Fibroblast of skin of abdomen (primary cell): ENCODE results near the gene INPP4B.
"Not testable (repeated sequence)": the region's sequence is repeated elsewhere in the genome, so short reads cannot be mapped to it uniquely, and the experiment has no call there.

Experiments
- DNase-seq: peaks from one replicate; pipeline ENCODE4 v3.0.0-alpha.2; 2013

INPP4B gene

DNA sequence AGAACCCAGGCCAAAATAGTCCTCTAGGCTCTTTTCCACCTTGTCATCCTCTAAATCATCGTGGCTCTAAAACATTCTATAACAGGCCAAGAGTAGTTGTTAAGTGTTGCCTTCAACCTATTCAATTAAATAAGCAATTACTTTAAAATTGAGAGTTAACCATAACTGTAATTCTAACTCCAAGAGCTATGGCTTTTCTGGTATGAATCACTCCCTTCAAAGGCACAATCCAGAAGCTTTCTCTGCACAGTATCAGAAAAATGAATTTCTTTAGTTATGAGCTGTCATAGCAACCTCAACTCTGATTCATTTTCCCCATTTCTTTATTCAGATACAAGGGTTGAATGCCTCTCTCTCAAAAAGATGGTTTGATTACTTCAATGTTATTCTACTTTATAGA is 21.7 kb downstream of the INPP4B start:
- peak; percentile 48 for DNase-seq

DNA sequence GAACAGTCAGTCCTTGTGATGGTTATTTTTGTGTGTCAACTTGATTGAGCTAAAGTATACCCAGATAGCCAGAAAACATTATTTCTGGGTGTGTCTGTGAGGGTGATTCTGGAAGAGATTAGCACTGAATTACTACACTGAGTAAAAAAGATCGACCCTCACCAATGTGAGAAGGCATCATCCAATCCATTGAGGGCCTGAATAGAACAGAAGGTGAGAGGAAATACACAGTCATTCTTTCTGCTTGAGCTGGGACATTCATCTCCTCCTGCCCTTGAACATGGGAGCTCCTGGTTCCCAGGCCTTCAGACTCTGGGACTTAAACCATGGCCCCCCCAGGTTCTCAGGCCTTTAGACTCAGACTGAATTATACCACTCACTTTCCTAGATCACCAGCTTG is 22.3 kb downstream of the INPP4B start:
- no peak for DNase-seq

DNA sequence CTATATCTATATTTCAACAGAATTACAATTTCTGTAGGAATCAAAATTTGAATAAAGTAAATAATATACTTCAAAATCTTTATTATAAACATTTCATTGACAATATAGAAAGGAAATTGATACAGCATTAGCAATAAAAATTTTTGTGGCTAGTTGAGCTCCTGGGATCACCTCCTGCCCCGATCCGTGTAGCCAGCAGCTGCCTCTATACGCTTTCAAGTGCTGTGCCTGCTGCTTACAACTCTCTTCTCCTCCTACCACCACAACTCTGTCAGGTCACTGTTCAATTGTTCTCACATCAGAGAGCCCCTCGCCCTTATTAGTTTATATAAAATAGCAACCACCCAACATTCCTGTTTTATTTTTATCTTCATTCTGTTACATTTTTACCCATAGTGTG is 27.6 kb downstream of the INPP4B start:
- DNase-seq, result peak; percentile 5

DNA sequence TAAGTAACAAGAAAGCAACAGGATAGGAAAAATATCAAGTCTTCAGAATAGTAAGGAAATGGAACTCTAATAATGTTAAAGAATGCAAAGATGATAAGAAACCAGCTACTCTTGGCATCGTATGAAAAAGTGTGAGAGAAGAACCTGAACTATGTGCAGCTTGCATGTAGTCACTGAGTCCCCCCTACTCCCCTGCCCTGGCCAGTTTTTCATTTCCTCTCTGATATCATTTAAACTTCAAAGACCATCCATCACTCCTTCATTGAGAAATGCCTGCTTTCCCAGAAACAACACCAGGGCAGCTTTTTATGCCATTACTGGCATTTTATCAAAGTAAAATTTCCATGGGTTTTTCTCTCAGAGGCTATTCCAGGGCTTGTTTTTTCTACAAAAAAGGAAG is 28.1 kb downstream of the INPP4B start:
- DNase-seq, result peak; percentile 62

DNA sequence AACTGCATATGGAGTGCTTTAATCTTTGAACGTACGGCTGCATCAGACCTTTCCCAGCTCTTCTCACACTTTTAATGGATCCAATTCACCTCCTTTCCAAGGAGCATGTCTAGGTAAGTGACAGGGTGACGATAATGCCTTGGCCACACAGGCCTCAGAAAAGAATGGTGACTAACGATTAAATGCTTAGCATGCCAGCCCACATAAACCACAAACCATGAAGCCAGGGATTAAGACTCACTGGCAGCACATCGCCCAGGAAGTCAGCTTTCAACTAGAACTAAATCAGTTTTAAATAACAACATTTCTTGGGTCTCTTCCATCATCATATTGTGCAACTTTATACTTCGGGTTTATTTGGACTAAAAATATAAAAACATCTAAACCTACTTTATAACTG is 28.7 kb downstream of the INPP4B start:
- peak; percentile 94 for DNase-seq

DNA sequence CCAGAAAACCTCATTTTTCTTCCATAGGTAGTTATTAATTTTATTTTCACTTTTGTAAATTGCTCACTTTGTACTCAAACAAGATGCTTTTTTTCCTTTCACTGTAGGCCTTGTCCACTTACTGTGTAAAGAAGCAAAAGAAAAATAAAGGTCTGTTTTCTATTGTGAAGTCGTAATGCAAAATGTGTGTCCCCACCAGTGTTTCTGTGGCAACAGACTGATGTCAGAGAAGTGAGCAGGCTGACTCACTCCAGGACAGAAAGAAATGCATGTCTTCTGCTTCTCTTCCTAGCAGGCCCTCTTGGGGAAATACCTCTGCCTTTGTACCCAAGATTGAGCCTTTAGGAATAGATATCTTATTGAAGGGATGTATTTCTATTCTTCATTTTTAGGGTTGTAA is 30.3 kb downstream of the INPP4B start:
- peak; percentile 58 for DNase-seq

DNA sequence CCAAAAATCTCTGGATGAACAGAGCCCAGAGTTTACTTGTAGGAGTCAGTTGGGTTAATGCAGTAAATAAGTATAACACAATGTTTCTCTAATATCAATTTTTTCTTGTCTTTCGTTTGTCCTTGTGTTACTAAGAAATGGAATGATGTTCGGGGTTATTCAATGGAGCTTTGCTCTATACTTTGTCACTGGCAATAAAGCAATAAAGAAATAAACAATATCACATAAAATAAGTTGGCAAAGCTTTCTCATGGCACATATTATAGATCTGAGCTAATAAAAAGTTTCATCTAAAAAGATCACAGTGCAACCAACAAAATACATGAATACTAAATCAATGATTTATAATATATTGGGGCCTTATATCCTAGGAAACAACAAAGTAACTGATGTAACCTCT is 32.7 kb downstream of the INPP4B start:
- no peak for DNase-seq

DNA sequence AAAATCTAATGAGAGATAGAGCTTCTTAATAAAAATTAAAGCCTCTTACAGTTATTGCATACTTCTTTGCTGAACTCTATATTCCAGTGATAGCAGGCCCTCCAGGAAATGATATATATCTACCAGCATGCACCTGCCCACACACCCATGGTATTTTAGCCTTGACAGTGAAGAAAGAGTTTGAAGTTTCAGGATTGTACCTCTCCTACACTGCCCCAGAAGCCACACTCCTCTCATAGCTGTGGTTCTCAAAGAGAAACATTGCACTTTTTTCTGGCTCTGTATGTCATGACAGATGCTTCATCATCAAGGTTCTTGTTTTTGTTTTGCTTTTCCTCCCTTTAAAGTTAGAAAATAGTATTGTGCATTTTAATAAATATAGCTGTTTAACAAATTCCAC is 34.0 kb downstream of the INPP4B start:
- DNase-seq, result no peak

DNA sequence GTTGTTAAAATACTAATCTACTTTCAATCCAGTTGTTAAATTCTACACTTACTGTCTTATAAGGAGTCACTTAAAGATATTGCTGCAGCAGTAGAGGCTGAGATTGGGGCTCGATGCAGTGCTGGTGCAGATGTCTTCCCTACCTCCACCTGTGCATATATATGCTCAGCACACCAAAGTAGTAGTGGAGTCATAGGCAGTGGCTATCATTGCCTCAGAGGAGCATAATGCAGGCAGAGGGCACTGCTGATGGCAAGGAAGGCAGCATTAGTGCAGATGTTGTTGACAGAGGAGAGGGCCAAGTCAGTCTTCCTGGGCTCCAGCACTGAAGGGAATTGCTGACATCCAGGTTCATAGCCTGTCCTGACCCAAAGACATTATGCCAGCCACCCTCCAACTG is 35.1 kb downstream of the INPP4B start:
- no peak for DNase-seq

DNA sequence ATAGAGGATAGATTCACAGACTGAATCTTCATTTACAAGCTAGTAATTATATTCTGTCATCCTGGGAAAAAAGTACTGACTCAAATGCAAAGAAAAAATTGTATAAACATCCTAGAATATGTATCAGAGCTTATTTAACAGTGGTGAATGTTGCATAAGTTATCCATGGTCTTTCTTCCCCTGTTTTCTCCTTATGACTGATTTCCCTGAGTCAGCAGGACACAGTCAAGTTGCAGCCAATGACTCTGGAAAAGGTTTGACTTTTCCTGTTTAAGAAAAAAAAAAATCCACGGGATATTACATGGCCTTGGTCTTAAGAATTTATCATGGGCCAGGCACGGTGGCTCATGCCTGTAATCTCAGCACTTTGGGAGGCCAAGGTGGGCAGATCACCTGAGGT is 36.5 kb downstream of the INPP4B start:
- DNase-seq, result peak; percentile 30

DNA sequence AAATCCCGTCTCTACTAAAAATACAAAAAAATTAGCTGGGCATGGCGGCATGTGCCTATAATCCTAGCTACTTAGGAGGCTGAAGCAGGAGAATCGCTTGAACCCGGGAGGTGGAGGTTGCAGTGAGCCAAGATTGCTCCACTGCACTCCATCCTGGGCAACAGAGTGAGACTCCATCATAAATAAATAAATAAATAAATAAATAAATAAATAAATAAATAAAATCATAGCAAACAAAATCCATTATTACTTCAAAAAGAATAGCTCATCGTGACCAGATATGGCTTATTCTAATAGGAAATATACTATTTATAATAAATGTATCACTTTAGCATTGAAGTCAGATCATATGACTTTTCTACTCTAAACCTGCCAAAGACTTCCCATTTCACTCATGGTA is 42.2 kb downstream of the INPP4B start:
- not testable (repeated sequence) for DNase-seq

DNA sequence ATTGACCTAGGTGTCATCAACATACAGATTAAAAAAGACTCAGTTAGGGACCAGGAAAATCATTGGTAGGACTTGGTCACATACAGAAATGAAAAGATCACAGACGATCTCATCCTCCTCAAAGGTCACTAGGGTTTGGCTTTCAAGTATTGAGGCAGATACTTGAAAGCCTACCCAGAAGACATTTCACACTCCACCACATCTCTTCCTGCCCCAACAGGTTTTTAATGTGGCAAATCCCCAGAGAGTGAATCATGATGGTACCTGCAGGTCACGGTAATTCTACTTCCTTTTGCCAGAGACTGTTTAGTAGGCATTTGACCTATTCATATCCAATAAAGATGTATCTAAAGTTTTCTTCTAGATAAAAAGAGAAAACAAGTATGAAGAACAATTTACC is 44.1 kb downstream of the INPP4B start:
- no peak for DNase-seq

DNA sequence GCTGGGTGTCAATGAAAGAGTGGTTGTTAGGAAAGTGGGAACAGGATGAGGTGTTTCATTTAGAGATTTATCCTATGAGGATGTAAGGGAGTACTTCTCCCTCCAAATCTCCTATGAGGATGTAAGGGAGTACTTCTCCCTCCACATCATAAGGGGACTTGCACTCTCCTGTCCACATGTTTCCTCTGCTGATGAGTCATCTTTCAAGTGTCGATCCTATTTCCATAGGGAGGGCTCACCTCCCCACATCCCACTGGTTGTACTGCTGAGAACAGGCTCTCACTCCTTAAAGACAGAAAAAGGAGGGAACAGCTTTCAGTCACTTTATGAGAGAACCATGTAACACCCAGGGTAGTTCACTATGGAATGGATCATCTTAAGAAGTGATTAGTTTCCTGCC is 65.0 kb downstream of the INPP4B start:
- peak; percentile 6 for DNase-seq

DNA sequence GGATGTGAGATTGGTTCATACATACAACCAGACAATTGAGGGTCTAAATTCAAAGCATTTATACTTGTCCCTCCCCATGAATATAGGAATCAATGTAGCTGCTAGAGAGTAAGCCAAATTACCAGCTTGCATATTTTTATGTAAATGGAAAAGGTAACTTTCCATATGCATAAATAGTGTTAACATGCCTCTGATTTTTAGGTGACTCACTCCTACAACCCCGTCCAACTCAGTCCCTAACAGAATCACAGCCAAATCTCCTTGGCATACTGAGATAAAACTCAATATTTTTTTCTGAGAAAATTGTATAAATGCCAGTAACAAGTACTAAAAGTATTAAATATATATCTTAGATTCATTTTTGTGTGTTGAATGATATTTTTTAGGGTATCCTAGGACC is 67.2 kb downstream of the INPP4B start:
- peak; percentile 4 for DNase-seq

DNA sequence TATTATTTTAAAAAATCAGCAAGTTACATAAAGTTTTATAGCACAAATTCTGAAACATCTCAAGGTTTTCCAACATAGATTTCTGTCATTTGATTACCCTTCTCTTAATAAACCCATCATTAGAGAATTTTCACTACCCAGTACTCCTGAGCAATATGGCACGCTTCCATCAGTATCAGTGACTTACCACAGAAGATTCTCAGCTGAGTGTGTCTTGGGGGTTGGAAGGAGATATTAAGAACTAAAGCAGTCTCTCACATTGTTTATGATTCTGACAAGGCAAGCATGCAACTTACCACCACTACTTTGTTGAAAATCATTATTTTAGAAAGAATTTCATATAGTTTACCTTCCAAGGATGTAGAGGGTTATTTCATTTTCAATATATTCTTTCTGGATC is 67.7 kb downstream of the INPP4B start:
- peak; percentile 63 for DNase-seq

DNA sequence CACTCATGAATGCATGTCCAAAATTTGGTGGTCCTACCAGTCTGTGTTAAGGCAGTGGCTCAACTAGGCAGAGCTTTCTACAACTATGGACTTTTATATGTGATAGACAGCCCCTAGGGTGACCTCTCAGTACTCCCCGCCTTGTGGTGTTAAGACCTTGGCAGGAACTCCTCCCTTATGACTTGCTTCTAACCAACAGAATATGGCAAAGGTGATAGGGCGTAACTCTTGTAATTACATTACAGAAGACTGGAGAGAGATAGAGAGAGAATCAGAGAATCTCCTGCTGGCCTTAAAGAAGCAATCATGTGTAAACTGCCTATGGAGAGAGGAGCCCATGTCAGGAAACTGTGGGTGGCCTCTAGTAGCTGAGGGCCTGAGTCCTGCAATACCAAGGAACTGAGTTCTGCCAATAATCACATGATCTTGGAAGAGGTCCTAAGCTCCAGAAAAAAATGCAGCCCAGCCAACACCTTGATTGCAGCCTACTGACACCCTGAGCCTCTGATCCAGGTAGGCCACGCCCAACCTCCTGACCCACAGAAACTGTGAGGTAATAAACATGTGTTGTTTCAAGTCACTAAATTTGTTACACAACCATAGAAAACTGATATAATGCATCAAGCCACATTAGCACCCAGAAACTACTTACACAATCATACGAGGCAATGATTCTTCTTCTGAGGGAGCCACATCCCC is 68.9 kb downstream of the INPP4B start:
- DNase-seq, result no peak

DNA sequence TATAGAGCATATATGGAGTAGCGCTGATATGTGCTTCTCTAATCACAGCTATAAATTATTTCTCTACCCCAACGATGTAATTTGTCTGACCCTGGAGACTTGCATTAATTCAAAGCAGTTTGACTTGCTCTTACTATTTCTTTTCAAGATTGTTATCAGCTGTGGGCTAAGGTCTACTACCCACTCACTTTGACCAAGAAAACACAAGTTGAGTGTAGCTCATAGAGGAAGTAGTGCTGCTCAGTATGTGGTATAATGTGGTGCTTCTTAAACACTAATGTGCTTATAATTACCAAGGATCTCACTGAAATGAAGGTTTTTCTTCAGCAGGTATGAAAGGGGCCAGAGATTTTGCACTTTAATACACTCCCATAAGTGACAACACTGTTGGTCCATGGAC is 70.1 kb downstream of the INPP4B start:
- no peak for DNase-seq

DNA sequence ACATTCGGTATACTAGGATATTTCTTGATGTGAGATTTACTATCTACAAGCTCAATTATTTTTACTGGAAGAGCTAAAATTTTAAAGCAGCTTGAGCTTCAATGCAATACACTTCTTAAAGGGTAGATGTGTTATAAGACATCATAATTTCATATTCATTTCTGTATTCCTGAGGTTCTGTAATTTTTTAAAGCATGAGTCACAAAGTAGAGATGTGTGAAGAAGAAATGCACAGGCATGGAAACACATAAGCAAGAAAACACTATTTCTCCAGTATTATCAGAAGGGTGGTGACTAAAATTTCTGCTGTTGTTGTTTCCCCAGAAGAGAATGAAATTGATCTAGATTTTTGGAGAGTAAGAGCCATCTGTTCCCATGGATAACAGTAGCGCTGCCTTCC is 72.6 kb downstream of the INPP4B start:
- DNase-seq, result no peak

DNA sequence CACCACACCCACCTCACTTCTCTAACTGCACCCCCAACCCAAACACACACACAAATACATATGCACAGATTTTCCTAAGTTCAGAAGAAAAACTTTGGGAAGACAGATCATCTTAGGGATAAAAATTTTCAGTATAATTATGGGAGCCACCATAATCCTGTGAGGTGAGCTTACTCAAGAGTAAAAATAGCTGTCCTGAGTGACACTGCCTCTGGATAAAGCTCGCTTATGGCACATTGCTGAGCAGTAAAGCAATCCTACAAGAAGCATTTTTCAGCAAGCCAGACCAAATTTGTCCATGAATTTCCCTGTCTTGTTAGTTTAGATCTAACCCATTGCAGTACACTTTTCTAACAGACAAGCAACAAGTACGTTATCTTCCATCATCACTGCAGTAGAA is 83.8 kb downstream of the INPP4B start:
- no peak for DNase-seq

DNA sequence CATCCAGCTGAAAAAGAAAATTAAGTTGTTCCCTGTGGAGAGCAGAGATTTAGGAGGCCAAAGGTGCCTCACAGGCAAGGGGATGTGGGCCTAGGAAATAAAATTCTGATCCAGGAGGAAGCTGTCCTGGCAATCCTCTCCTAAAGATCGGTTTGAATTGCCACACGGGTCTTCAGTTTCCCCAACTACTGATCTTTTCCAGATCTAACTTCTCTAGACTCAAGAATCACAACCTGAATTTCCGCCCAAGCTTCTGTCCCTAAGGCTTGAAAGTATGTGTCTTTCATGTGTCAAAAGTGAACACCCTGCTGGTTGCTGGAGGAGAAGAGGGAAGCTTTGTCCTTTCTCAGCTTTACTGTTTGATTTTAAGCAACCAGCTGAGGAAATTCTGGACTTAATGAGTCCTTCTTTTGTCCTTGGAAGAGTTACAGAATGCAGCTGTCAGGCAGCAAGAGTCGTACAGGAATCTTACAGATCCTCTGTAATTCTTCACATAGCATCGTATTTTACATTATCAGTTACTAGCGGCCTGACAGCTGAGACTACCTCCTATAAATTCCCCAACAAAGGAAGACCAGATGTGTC is 93.8 kb downstream of the INPP4B start:
- DNase-seq, result peak; percentile 22

DNA sequence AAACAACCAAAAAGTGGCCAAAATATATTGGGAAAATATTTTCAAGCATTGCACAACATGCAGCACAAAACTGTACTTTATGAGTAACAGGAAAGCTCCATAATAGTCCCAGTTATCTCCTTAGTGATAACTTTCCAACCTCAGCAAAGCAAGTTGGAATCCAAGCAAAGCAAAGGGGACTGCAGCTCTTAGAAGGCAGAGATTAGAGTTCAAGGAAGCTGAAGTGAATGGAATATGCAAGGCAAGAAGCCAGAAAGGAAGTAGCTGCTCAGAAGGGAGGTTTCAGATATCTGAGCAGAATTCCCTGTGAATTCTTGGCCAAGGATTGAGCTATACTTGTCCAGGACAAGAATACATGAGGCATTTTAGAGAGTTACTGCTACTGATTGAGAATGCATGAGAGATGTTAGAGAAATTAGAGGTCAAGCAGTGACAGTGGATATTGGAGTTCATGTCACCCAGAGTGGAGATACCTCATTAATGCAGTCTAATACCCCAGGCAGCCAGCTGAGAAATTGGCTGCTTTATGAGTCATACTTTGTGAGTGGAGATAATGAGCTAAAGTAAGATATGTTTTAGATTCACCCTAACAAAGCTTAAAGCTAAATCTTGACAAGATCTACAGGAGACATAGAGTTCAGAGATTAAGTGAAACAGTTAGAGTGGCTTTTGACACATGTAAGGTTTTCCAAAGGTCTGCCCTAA is 102.8 kb downstream of the INPP4B start:
- DNase-seq, result peak; percentile 21

DNA sequence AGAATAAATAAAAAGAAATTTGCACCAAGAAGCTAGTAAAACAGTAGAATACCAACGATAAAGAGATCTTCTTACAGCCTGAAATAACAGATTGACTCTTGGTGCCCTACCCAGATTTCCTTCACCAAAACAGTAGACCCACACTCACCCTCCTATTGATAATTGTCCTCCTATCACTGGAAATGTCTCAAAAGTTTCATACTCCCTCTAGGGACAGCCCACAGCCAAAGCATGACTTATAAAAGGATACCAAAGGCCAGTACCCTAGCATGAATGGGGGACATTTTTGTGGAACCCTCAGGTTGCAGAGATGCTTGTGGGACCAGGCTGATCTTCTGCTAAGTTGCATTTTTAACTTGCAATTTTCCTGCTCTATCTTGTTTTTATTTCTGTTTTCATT is 104.1 kb downstream of the INPP4B start:
- DNase-seq, result no peak

DNA sequence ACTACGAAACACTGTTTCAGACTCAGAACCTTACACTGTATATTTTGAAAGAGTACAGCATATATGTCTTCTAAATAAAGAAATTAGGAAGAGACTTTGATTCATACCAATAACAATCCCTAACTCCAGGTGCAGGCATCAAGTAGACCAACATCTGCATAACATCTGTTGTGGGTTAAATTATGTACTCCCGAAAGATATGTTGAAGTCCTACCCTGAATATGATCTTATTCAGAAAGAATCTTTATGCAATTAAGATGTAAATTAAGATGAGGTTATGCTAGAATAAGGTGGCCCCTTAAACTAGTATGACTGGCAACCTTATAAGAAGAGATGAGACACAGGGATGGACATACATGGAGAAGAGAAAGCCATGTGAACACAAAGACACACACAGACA is 117.9 kb downstream of the INPP4B start:
- peak; percentile 71 for DNase-seq

DNA sequence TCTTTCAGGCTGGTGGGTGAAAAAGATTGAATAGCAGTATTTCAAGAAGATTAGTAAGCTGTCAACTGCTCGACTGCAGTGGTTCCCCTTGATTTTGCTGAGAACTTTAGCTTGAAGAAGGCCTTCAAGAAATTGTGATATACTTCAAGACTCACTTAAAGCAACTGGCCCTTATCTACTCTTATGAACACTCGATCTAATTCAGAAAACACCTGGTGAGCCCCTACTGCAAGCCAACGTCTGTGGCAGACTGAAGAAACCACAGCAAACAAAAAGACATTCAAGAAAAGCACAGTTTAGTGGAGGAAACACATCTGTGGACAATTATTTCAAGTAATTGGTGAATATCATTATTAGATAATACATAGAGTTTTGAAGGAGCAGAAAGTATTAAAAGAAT is 119.0 kb downstream of the INPP4B start:
- DNase-seq, result no peak
